NB4 (cell line): ENCODE measurements around the gene UNC93B1.

Experiments used
- CTCF ChIP-seq: IDR thresholded peaks from one replicate; pipeline ENCODE4 v1.5.1; 2012; ENCODE audit warnings: low read depth, low read length
- POLR2A ChIP-seq: IDR thresholded peaks from 2 replicates; pipeline ENCODE4 v1.6.1; 2011; ENCODE audit warnings: mild to moderate bottlenecking; ENCODE audit not compliant: insufficient read length; ENCODE audit errors: extremely low read depth

DNA sequence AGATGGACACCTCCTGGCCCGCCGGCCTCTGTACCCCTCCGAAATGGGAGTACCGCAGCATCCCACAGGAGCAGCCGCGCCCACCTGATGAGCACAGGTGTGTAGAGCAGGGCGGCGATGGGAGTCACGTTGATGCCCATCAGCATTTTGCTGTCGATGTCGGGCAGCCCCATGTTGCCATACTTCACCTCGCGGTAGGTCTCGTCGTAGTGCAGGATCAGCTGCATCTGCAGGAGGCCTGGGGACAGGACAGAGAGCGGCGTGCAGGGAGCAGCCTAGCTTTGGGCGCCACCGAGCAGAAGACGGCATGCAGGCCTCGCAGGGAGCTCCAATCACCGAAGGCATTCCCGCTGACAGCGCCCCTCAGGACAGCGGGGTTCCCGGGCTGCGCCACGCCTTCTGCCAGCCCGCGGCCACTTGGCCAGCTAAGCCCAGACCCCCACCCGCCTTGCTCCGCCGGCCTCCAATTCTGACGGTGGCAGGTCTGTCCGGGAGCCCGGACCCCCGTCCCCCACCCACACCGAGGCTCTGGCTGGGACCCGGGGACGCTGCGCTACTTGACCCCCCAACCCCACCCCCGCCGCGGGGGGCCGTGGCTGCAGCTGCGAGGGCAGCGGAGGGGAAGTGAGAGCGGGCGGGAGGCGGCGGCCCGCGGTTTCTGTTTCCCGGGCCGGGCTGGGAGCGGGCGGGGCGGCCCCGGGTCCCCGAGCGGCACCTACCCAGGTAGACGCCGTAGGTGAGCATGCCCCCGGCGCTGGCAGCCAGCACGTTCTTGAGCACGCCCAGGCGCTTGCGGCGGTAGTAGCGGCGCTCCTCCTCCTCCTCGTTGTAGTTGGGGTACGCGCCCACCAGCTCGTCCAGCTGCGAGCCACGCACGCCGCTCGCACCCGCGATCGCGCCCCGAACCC lies 705 bp downstream of the UNC93B1 start:
- no peak for TF ChIP-seq CTCF
- TF ChIP-seq POLR2A: no peak
